Gastroesophageal sphincter (tissue), 3 donors: ENCODE measurements around the gene MYLK.

Source experiments
- CTCF ChIP-seq, 4 experiments: fragments of 200-600 bp in 2 of 4; fragments of 450-650 bp in 2 of 4; sonication (generic) in 1 of 4; IDR thresholded peaks; one replicate each; pipeline ENCODE4 v1.5.1; 2017 to 2019; ENCODE audit warnings: antibody characterized with exemption in 4 of 4, mild to moderate bottlenecking in 2 of 4, moderate library complexity in 2 of 4
- EP300 ChIP-seq: sonication (generic); formaldehyde crosslinking; IDR thresholded peaks from one replicate; pipeline ENCODE4 v1.6.1; 2017; ENCODE audit warnings: antibody characterized with exemption, mild to moderate bottlenecking
- POLR2A ChIP-seq, 2 donors: fragments of 450-650 bp; IDR thresholded peaks; one replicate each; pipeline ENCODE4 v1.6.1; 2017; ENCODE audit warnings: antibody characterized with exemption in 2 of 2, mild to moderate bottlenecking in 2 of 2, moderate library complexity in 1 of 2
- POLR2AphosphoS5 ChIP-seq: sonication (generic); formaldehyde crosslinking; IDR thresholded peaks from one replicate; pipeline ENCODE4 v1.6.1; 2017; ENCODE audit warnings: antibody characterized with exemption

- TF ChIP-seq CTCF (IDR thresholded peaks at IDR 0.05), result no peak
- no peak for TF ChIP-seq POLR2A (IDR thresholded peaks at IDR 0.05)
- no peak for TF ChIP-seq EP300
- TF ChIP-seq POLR2AphosphoS5, result no peak
Measured at GRCh38 chr3:123741041-123741511, 143.1 kb downstream of the MYLK start.
